Measurements from ENCODE around the gene KANSL2.
"Not testable (repeated sequence)": the region's sequence is repeated elsewhere in the genome, so short reads cannot be mapped to it uniquely, and the experiment has no call there.

Gene KANSL2

GRCh38 chr12:48682927-48683326, 889 bp upstream of the KANSL2 start:
- DNase-seq (ENCODE audit: low read depth) = no peak

- not testable (repeated sequence) for DNase-seq (ENCODE audit: low read depth)
These were observed 481 bp upstream of the KANSL2 start for GRCh38 chr12:48682533-48682905.

- peak; percentile 1 for DNase-seq (ENCODE audit: low read depth)
These were observed 684 bp downstream of the KANSL2 start for GRCh38 chr12:48681399-48681709.

- no peak for DNase-seq (ENCODE audit: low read depth)
These were observed 1.2 kb downstream of the KANSL2 start for GRCh38 chr12:48680861-48681260.

GRCh38 chr12:48678551-48679185, 3.4 kb downstream of the KANSL2 start:
- DNase-seq (ENCODE audit: low read depth) = no peak

GRCh38 chr12:48671231-48671856, 10.7 kb downstream of the KANSL2 start:
- no peak for DNase-seq (ENCODE audit: low read depth)

- no peak for DNase-seq (ENCODE audit: low read depth)
These were observed 13.0 kb downstream of the KANSL2 start for GRCh38 chr12:48668996-48669395.

GRCh38 chr12:48659863-48660262, 22.2 kb downstream of the KANSL2 start:
- no peak for DNase-seq (ENCODE audit: low read depth)

GRCh38 chr12:48651681-48652080, 30.4 kb downstream of the KANSL2 start:
- DNase-seq (ENCODE audit: low read depth) = no peak

GRCh38 chr12:48645354-48645753, 36.7 kb downstream of the KANSL2 start:
- DNase-seq (ENCODE audit: low read depth) = not testable (repeated sequence)

- no peak for DNase-seq (ENCODE audit: low read depth)
These were observed 39.0 kb downstream of the KANSL2 start for GRCh38 chr12:48643011-48643410.

- DNase-seq (ENCODE audit: low read depth) = not testable (repeated sequence)
These were observed 40.1 kb downstream of the KANSL2 start for GRCh38 chr12:48641752-48642555.

GRCh38 chr12:48640854-48641253, 41.2 kb downstream of the KANSL2 start:
- DNase-seq (ENCODE audit: low read depth) = no peak

- no peak for DNase-seq (ENCODE audit: low read depth)
These were observed 41.6 kb downstream of the KANSL2 start for GRCh38 chr12:48640428-48640827.

- DNase-seq (ENCODE audit: low read depth) = no peak
These were observed 51.0 kb downstream of the KANSL2 start for GRCh38 chr12:48631071-48631470.

GRCh38 chr12:48630346-48630745, 51.7 kb downstream of the KANSL2 start:
- no peak for DNase-seq (ENCODE audit: low read depth)

GRCh38 chr12:48629541-48629940, 52.5 kb downstream of the KANSL2 start:
- DNase-seq (ENCODE audit: low read depth) = no peak

GRCh38 chr12:48627556-48627955, 54.5 kb downstream of the KANSL2 start:
- DNase-seq (ENCODE audit: low read depth) = no peak

GRCh38 chr12:48622997-48623396, 59.0 kb downstream of the KANSL2 start:
- DNase-seq (ENCODE audit: low read depth) = not testable (repeated sequence)

- peak; percentile 51 for DNase-seq (ENCODE audit: low read depth)
These were observed 63.5 kb downstream of the KANSL2 start for GRCh38 chr12:48618541-48618940.

- no peak for DNase-seq (ENCODE audit: low read depth)
These were observed 66.4 kb downstream of the KANSL2 start for GRCh38 chr12:48615681-48616080.

GRCh38 chr12:48613321-48613720, 68.7 kb downstream of the KANSL2 start:
- DNase-seq (ENCODE audit: low read depth) = no peak

Data from fibroblast of the conjunctiva (primary cell).